Coronary artery (tissue), 2 donors: Measurements from ENCODE around the gene A1BG.

Source experiments
- DNase-seq: peaks from one replicate; pipeline ENCODE4 v3.0.0-alpha.2; 2017; ENCODE audit warnings: low spot score
- H3K27ac ChIP-seq, 2 donors: fragments of 200-600 bp; sonication (generic); one replicate each; pipeline ENCODE4 v1.5.1; 2016 to 2019
- H3K4me3 ChIP-seq: fragments of 200-600 bp; sonication (generic); 2 replicates; pipeline ENCODE4 v1.5.1; 2016; ENCODE audit warnings: mild to moderate bottlenecking, moderate library complexity
- CTCF ChIP-seq: fragments of 200-600 bp; sonication (generic); IDR thresholded peaks from one replicate; pipeline ENCODE4 v1.5.1; 2019; ENCODE audit warnings: antibody characterized with exemption

Gene A1BG

GRCh38 chr19:58307736-58308135 lies 45.6 kb downstream of the A1BG start:
- H3K4me3 ChIP-seq: no peak overlapping the region
- H3K27ac ChIP-seq: no peak overlapping the region
- no peak for TF ChIP-seq CTCF
- DNase-seq: no peak

- DNase-seq: no peak
- Histone ChIP-seq H3K4me3 (peak overlapping the region; percentile 98), H3K27ac (peak overlapping the region; percentile 83 to 95)
- no peak for TF ChIP-seq CTCF
Observed at GRCh38 chr19:58305932-58306323, 47.4 kb downstream of the A1BG start.

- H3K4me3 ChIP-seq: peak within 1 kb of the TSS; percentile 98
- H3K27ac ChIP-seq: peak within 1 kb of the TSS; percentile 83 to 95
- DNase-seq: peak; percentile 98
- no peak for TF ChIP-seq CTCF
Observed at GRCh38 chr19:58305065-58305931, 48.0 kb downstream of the A1BG start, which contains the start of gene ERVK3-1. TSS of gene ERVK3-1 (plus strand) at chr19:58305377. CDS start at chr19:58312169, 6,792 bp downstream.

- H3K27ac ChIP-seq: peak overlapping the region; percentile 83 to 95
- H3K4me3 ChIP-seq: peak overlapping the region; percentile 98
- no peak for TF ChIP-seq CTCF
- no peak for DNase-seq
Observed at GRCh38 chr19:58304748-58305064, 48.6 kb downstream of the A1BG start.

GRCh38 chr19:58304255-58304654 lies 49.0 kb downstream of the A1BG start:
- DNase-seq: no peak
- Histone ChIP-seq H3K27ac (peak overlapping the region in 1 of 2 donors; percentile 95), H3K4me3 (peak overlapping the region; percentile 98)
- TF ChIP-seq CTCF: no peak

GRCh38 chr19:58300620-58301019 lies 52.7 kb downstream of the A1BG start:
- no peak for DNase-seq
- no peak overlapping the region for H3K4me3 ChIP-seq
- H3K27ac ChIP-seq: no peak overlapping the region
- TF ChIP-seq CTCF: no peak

- H3K4me3 ChIP-seq: peak overlapping the region; percentile 25
- DNase-seq: no peak
- no peak overlapping the region for H3K27ac ChIP-seq
- no peak for TF ChIP-seq CTCF
Observed at GRCh38 chr19:58296104-58296503, 57.2 kb downstream of the A1BG start.
